Hematopoietic multipotent progenitor cell (in vitro differentiated cells): ENCODE measurements around the gene AIMP1. TPM values are rescaled to one million over a fixed set of nuclear protein-coding genes. Genes with fewer than 3 reads are reported as not detected.
"Not testable (repeated sequence)": the region's sequence is repeated elsewhere in the genome, so short reads cannot be mapped to it uniquely, and the experiment has no call there.

ENCODE experiments used
- DNase-seq, 3 donors: peaks; one replicate each; pipeline ENCODE4 v3.0.0-alpha.2; 2011 to 2015; ENCODE audit warnings: low read depth in 2 of 3, low spot score in 2 of 3
- total RNA-seq: library from RNA; depleted of rRNA; stranded (reverse); fragments of >200 nt; gene quantifications from one replicate; pipeline ENCODE4 v1.2.3, GENCODE V29; 2012

AIMP1 gene
- total RNA-seq, 1 donor = 4.0 TPM

DNA sequence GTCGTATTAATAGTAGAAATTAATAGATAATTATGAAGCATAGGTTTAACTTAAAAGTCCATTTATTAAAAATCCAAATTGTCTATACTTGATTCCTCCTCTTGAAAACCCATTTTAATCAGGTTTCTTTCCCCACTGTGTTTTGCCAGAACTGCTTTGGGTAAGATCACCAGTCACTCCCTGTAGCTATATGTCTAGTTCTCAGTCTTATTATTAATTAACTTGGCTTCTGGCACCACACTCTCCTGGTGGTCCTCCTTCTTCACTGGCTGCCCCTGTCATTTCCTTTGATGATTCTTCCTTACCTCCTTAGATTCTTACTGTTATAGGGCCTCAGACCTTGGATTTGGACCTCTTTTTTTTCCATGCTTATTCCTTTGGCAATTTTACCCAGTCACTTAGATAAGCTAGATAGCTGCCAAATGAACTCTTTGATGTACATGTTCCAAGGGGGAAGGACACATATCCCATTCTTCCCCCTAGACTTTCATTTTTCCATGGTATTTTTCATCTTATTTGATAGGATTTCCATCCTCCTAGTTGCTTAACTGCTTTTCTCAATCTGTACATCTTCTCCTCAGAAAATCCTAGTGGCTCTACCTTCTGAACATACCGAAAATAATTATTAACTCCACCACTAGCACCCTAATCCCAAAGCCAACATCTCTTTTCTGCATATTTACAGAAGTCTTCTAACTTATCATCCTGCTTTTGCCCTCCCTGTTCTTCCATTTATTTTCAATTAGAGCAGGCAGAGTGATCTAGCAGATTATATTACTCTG, 27.7 kb downstream of the AIMP1 start:
- DNase-seq = no peak

DNA sequence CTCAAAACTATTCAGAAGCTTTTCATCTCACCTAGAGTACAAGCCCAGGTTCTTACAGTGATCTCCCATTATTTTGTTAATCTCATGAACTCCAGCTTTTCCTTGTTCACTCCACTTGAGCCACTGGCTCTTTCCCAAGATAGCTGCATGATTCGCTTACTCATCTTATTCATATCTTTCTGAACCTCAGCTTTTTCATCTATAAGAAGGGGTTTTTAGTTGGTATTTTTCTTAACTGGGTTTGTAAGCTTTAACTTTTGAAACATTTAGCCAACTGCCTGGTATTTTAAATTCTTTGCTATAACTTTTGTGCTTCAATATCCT, 28.3 kb downstream of the AIMP1 start:
- no peak for DNase-seq

DNA sequence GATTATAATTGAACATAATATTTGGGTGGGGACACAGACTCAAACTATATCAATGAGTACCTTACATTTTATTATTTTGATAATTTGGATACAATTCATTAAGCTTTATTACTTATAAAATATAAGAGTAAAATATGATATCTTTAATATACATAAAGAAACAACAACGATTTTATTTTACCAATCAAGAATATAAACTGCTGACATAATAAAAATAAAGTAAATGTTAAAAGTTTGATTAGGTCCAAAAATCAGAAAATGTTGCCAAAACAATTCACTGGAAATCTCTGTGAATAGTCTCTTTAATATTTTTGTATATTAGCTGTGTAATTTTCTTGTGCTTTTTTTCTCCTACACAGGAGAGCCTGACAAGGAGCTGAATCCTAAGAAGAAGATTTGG, 30.8 kb downstream of the AIMP1 start:
- no peak for DNase-seq

DNA sequence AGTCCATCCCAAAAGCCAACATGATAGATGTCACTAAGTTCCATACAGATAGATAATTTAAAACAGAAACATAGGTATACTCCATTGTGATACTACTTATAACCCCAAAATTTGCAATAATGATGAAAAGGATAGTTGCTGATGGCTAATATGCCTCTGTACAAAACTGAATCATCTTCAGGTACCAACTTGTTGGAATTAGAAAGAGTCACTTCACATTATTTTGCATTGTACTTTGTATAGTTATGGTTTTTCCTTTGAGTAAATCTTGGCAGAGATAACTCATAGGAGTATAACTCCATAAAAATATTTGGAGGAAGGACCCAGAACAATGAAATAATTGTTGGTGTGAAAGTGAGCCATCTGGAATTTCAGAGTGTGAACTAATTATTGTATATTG, 34.7 kb downstream of the AIMP1 start:
- DNase-seq = no peak

DNA sequence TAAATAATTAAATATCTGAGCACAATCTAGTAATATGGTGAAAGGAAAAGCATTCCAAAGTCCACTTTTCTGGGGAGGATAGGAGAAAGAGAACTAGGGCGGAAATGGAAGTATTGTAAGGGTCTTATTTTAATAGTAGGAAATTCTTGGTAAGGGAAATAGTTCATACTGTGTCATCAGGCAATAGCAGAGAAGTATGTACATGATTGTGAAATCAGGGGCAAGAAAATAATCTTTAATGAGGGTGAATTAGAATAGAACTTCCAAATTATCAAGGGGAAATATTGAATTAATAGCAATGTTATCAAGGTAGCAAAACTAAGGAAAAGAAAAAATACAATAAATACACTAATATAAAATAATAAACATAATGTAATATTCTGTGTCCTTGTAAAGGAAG, 37.4 kb downstream of the AIMP1 start:
- DNase-seq = no peak

DNA sequence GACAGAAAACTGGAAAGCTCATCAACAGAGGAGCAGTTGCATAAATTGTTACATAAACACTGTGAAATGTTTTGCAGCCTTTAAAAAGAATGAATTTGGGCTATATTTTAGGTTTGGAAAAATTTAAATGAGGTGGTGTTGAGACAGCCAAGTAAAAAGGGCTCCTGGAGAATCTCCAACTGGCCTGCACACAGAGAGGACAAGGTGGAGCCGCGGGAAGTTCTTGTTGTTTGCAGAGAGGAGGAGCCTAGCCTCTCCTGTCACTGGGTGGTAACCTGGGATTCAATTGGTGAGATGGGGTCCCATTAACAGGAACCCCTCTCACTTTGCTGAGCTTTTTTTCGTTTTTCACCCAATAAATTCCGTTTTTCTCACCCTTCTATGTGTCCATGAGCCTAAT, 38.8 kb downstream of the AIMP1 start:
- DNase-seq = no peak

DNA sequence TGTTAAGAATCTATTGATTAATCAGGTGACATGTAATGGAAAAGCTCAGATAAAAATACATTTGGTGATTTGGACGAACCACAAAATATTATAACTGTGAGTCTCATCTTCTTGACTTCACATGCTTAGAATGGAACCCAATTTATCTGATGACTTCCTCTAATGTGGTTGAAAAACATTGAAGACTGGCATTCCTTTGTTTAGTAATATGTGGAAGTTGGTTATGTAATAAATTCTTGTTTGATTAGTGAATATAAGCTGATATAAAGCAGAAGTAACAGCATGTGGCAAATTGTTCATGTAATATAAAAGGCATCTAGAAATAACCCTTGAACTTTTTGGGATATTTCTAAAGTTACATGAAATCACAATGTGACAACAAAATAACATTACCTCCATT, 42.5 kb downstream of the AIMP1 start:
- DNase-seq = no peak

DNA sequence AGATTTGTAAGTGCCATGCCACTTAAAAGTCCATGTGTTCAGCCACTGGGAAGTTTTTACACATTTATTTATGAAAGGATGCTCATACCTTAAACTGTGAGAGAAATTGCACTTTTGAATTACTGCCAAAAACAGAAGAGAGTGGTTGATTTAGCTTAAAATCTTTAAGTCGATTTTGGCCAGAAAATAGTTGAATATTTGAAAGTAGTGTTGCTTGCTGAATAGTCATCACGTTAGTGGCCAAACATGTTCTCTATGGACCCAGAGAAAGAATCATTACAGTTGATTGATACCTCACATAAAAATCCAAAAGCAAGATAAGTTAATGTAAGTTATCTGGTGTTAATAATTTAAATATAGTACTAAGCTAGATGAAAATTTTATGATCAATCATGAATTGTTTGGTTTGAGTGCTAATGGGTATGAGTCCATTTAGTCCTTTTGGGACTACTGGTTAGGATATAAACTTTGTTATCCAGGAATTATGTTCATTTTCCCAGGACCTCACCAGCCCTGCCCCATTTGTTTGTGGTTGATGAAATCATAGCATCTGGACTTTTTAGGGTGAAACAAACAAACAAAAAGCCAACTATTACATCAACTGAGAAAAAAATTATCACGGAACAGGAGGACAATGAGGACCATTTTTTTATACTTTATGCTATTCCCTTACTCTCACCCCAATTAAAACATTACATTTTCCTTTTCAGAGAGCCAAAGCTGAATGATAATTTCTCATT, 45.9 kb downstream of the AIMP1 start:
- DNase-seq = no peak

DNA sequence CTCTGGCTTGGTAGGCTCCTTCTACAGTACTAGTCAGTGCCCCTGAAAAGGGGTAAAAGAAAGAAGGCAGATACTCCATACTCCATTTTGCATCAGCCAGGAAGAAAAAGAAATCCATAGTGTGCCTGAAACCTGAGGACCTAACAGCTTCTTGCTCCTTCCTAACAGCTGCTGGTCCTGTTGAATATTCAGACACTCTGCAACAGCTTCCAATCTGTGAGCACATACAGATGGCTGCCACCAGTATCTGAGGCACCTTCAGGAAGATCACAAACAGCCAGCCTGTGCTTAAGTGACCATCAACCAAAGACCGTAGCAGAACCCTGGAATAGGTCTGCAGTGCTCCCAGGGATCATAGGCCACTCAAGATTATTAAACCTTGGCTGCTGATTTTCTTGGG, 47.9 kb downstream of the AIMP1 start:
- no peak for DNase-seq

DNA sequence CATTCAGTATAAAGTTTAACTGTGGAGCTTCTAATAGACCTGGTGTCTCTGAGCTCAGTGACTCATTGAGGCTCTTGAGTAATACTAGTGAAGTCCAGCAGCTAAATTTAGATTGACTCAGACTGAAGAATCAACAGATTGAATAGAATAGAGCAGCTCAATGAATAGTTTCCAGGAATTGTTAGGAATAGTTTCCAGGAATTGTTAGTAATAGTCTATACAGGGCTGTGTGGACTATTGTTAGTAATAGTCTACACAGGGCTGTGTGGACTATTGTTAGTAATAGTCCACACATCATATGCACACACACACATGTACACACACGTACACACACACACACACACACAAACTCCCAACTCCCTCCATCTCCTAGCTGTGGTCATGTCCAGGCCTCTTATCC, 49.3 kb downstream of the AIMP1 start:
- DNase-seq = no peak

DNA sequence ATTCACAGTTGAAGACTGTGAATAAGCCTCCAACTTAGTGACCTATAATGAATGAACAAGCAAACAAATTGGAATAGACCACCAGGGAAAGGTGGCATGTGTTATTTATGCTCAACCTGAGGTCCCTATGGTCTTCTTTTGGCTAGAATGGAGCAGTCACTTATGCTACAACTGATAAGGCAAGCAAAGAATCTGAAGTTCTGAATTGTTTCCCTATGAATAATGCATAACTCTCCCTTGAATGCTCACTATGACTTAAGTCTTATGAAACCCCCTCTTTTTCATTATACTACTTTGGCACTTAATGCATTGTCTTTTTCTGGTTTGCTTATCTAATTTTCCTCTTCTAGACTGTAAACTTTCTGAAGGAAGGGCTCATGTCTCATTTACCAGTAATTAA, 49.7 kb downstream of the AIMP1 start:
- no peak for DNase-seq

DNA sequence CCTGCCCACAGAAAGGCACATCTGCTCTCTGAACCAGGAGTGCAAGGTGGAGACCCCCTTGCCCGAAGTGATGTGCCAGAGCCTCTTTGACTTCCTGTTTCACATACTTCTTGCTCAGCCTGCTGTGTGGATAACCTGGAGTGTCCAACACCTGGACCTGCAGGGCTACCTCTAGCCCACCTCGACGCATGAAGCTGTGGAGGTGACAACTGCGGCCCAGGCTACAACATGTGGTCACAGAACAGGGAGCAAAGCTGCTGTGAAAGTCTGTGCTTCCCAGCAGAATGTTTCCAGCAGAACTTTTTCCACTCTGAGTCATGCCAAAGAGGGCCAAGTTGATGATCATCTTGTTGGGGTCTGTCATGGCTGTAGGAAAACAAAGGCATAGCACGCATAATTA, 50.7 kb downstream of the AIMP1 start:
- no peak for DNase-seq

DNA sequence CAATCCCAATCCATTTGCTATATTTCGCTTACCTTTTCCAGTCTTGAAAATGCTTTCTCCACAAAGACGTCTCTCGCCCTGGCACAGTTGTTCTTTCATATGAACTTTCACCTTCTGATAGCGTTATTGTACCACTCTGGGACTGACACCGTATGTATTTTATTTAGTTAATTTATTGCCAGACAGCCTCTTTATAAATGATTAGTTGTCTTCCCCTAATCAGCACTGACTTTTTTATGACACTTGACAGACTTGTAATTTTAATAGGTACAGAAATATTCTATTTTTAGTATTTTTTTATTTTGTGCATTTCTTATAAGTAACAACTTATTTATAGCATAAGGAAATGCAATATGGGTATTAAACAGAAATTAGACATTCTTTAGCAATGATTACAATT, 52.3 kb downstream of the AIMP1 start, which contains the start of gene GIMD1:
TSS of gene GIMD1 (minus strand) at position 101 of the 400 bp plus-strand sequence. CDS start 1,343 bp downstream, outside the sequence.
- DNase-seq = no peak

DNA sequence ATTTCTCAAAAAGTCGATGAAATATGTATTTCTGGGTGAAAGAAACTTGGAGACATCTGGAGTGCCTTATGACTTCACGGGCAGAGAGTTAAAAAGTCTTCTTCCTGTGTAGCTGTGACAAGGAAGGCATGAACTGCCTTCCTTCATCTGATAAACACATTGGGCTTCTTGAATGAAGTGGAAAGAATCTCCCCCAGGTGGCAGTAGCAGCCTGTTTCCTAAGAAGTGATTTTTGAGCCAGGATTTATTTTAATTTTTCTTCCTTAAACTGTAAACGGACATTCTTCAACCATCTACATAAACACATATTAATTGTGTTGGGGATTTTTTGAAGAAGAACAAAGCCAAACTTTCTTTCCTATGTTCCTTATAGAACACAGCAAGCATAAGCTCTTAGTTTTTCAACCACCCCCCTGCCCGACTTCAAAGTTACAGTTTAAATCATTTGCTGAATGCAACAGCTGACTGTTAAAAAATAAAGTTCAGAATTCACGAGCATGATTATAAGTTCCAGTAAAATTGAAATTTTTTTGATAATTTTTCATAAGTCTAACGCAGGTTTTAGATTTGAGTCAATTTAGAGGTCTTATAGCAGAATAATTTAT, 53.2 kb downstream of the AIMP1 start:
- peak in 2 of 3 donors; percentile 62 to 80 for DNase-seq

DNA sequence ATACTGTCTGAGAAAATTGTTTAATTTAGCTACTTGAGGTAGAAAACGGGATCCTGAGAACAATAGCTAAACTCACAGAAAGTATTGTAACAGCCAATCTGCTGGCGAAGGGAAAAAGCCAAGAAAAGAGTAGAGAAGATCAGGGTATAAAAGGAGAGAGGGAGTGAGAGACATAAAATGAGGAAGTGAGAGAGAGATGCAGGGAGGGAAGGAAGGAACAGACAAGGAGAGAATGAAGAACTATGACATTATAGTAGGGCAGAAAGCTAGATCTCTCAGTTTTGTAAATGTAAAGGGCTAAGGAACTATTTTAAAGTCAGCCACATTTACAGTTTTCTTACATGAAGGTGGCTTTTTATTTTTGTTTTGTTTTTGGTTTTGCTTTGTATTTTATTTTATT, 53.9 kb downstream of the AIMP1 start:
- no peak for DNase-seq

DNA sequence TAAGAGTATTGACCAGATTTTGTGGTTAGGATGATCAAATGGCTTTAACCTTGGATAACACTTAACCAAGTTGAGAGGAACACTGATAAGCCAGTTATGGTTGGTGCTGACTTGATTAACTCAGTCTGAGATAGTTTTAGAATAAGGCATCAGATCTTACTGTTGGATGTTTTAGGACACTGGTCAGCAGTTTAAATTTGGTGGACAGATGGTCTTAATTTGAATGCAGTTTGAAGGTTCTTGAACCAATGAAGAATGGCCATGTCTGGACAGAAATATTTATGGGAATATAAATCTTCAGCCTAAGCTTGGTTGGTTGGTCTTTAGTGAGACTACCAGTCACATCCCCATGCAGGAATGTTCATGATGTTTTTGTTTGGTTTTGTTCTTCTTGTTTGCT, 54.8 kb downstream of the AIMP1 start:
- DNase-seq = no peak

DNA sequence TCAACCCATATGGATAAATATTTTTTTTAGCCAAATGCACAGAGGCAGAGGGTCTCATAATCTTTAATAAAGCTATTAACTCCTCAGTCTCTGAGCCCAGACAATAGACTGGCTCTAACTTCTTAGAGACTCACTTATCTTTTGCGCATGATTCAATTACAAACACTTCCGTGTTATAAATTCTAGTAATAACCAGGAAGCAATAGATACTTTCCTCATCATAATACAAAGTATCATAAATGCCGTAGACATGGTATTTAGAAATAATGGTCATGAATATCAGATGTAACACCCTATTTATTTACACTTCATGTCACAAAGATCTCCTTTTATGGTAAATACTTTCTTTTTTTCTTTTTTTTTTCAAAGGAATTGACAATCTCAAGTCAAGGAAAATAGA, 56.7 kb downstream of the AIMP1 start:
- no peak for DNase-seq

DNA sequence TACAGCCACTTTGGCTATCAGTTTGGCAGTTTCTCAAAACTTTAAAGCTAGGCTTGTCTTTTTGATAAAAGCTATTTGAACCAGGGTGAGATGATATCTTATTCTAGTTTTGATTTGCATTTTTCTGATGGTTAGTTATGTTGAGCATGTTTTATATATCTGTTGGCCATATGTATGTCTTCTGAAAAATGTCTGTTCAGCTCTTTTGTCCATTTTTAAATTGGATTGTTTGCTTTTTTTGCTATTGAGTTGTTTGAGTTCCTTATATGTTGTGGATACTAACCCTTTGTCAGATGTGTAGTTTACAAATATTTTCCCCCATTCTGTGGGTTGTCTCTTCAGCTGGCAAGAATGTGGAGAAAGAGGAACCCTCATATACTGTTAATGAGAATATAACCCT, 63.8 kb downstream of the AIMP1 start:
- no peak for DNase-seq

DNA sequence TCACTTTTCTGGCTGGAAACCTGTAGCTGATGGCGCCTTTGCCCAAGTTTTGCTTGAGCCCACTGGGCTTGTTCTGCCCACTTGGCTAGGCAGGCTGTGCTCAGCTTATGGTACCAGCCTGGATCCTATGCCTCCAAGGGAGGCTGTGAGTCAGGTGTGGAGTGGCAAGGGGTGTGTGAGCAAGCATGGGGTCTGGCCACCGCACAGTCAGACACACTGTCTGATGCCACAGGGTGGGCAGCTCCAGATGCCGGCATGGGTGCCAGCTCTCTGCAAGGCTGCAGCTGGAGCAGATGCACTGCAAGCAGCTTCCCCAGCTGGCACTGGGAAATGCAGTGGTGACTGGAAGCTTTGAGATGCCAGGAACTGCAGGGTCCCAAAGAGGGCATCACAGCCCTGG, 68.5 kb downstream of the AIMP1 start:
- DNase-seq = no peak

DNA sequence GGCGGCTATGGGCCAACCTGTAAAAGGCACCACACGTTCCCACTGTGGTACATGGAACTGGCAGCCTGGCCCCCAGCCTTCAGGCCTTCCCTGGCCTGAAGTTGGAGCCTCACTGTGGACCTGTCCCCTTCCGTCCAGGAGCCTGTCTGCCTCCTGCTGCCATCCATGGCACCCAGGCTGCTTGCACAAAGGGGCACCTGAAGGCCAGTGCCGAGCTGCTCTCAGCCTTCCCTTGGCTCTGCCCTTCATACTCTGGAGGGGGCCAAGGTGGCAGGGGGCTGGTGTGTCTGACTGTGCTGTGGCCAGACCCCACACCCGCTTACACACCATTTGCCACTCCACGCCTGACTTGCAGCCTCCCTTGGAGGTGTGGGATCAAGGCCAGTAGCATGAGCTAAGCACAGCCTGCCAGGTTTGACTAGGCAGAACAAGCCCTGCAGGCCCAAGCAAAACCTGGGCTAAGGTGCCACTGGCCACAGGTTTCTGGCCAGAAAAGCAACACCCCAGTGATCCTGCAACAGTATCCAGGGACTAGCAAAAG, 69.6 kb downstream of the AIMP1 start:
- DNase-seq = no peak

DNA sequence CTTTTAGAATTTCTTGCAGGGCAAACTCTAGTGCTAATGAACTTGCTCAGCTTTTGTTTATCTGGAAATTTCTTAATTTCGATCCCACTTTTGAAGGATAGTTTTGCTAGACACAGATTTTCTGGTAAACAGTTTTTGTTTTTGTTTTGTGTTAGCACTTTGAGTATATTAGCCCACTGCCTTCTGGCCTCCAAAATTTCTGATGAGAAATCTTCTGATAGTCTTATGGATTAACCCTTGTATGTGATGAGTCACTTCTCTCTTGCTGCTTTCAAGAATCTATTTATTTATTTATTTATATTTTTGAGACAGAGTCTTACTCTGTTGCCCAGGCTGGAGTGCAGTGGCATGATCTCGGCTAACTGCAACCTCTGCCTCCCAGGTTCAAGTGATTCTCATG, 79.2 kb downstream of the AIMP1 start:
- no peak for DNase-seq

DNA sequence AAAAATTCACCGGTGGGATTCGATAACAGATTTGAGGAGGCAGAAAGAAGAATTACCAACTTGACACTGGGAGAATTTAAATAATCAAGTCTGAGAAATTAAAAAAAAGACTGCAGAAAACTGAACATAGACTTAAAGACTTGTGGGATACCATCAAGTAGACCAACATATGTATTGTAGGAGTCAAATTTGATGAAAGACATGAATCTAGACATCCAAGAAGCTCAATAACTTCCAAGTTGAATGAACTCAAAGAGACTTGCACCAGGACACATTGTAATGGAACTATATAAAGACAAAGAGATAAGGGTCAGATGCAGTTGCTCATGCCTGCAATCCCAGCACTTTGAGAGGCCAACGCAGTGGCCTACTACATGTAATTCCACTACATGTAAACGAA, 82.5 kb downstream of the AIMP1 start:
- DNase-seq = not testable (repeated sequence)
